Retinal pigment epithelial cell (primary cell): Measurements from ENCODE around the gene SOHLH1.

Experiments used
- DNase-seq: peaks from one replicate; pipeline ENCODE4 v3.0.0-alpha.2; 2010; ENCODE audit warnings: low read depth
- H3K4me3 ChIP-seq: 2 replicates; pipeline ENCODE4 v1.5.1; 2011; ENCODE audit warnings: mild to moderate bottlenecking, low read length, control low read depth, moderate library complexity
- CTCF ChIP-seq: conservative IDR thresholded peaks from 2 replicates; pipeline ENCODE4 v1.5.1; 2011; ENCODE audit warnings: low read depth, low read length, control low read depth, inconsistent platforms

SOHLH1 gene

DNA sequence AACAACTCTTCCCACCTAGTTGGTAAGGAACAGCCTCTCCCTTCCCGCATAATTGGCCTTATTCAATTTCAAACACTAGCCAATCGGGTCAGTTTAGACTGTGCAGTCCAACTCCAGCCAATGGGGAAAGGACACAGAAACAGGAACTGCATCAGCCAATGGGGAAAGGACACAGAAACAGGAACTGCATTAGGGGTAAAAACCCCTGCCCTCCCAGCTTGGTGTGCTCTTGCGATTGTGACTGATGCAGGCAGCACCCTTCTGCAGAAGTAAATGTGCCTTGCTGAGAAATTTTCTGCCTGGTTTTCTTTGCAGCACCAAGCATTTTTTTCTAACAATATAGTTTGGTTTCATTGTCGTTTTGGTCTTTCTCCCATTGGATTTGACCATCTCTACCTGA, 51.4 kb downstream of the SOHLH1 start:
- TF ChIP-seq CTCF, result no peak
- DNase-seq, result no peak
- H3K4me3 ChIP-seq, result no peak overlapping the region

DNA sequence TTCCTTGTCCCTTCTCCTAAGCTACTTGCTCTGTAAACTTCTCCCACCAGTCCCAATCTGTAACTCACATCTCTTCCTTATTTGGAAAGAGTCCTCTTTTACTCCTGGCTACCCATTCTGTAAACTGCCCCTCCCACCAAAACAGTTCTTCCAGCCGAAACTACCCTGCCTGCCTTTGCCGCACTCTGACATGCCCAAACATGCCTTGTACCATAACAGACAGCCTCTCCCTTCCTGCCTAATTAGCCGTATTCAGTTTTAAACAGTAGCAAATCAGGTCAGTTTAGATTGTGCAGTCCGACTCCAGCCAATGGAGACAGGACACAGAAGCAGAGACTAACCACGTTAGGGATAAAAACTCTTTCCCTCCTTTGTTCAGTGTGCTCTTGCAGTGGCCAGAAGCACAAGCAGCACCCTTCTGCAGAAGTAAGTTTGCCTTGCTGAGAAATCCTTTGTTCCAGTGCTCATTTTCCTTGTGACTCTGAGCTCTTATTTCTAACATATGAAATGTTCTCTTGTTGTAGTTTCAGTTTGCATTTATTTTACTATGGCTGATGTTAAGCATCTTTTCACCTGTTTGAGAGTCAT, 54.6 kb downstream of the SOHLH1 start:
- no peak overlapping the region for H3K4me3 ChIP-seq
- no peak for DNase-seq
- TF ChIP-seq CTCF, result no peak
